Activated CD8-positive, alpha-beta T cell treated with anti-CD3 and anti-CD28 coated beads, Interleukin-2, amount 10 ng/mL, durations not matched to agents 7 days and 5 days (primary cell): Measurements from ENCODE around the gene CDIPT. TPM values are rescaled to one million over a fixed set of nuclear protein-coding genes. Genes with fewer than 3 reads are reported as not detected.

ENCODE experiments used
- ATAC-seq: fragments of 150-1000 bp; cut with Tn5 transposase; one replicate; pipeline ENCODE4 v1.10.0; 2021; ENCODE audit warnings: moderate library complexity
- CTCF ChIA-PET: fragments of 350-600 bp; sonication (Branson Sonifier 250); formaldehyde crosslinking; loops from one replicate; lab custom pipeline; 2021; ENCODE audit warnings: antibody characterized with exemption; lab: Charles Lee
- POLR2A ChIA-PET: fragments of 350-600 bp; sonication (Branson Sonifier 250); formaldehyde crosslinking; loops from one replicate; lab custom pipeline; 2021; ENCODE audit warnings: antibody characterized with exemption; lab: Charles Lee
- DNase-seq: peaks from one replicate; pipeline ENCODE4 v3.0.0-alpha.2; 2020
- H3K27ac Mint-ChIP-seq: one replicate; pipeline ENCODE4 v1.8.0; 2021; ENCODE audit warnings: mild to moderate bottlenecking, mixed read lengths
- H3K27me3 Mint-ChIP-seq: one replicate; pipeline ENCODE4 v1.8.0; 2021; ENCODE audit warnings: low read depth, mixed read lengths
- H3K36me3 Mint-ChIP-seq: one replicate; pipeline ENCODE4 v1.8.0; 2021; ENCODE audit warnings: low read depth, mixed read lengths
- H3K4me1 Mint-ChIP-seq: one replicate; pipeline ENCODE4 v1.8.0; 2021; ENCODE audit warnings: low read depth, mixed read lengths
- H3K4me3 Mint-ChIP-seq: one replicate; pipeline ENCODE4 v1.8.0; 2021; ENCODE audit warnings: mild to moderate bottlenecking, mixed read lengths
- H3K9me3 Mint-ChIP-seq: one replicate; pipeline ENCODE4 v1.8.0; 2022; ENCODE audit warnings: mixed read lengths; ENCODE audit not compliant: insufficient read depth
- total RNA-seq, 2 experiments: library from RNA; stranded (reverse); gene quantifications; one replicate each; pipeline ENCODE4 v1.2.3, GENCODE V29; 2021

The CDIPT gene
- total RNA-seq, 2 experiments from 2014 or later = 51.1 to 53.2 TPM

- no peak overlapping the region for H3K27ac Mint-ChIP-seq
- H3K36me3 Mint-ChIP-seq = peaks cover 2% of the 10 kb centered on the region
- peaks cover 10% of the 10 kb centered on the region for H3K27me3 Mint-ChIP-seq
- H3K4me1 Mint-ChIP-seq = peaks cover 12% of the 10 kb centered on the region
- DNase-seq (no peak), ATAC-seq (no peak)
- CTCF ChIA-PET = no interaction called here
- POLR2A ChIA-PET = no interaction called here
- H3K9me3 Mint-ChIP-seq = no peaks in the 10 kb centered on the region
- no peak overlapping the region for H3K4me3 Mint-ChIP-seq
These were observed 40.6 kb upstream of the CDIPT start for GRCh38 chr16:29903590-29903989.

- POLR2A ChIA-PET = no interaction called here
- Mint-ChIP-seq H3K4me1 (peaks cover 12% of the 10 kb centered on the region), H3K4me3 (peak overlapping the region; percentile 12), H3K27me3 (peaks cover 24% of the 10 kb centered on the region), H3K36me3 (no peaks in the 10 kb centered on the region), H3K27ac (no peak overlapping the region), H3K9me3 (no peaks in the 10 kb centered on the region)
- no peak for DNase-seq
- CTCF ChIA-PET = interaction anchor here (1.2 to 3.1 kb wide), 2 partner anchors 25 to 201 kb away, joined by 4 to 10 read pairs; partner anchors contain the start of gene KCTD13
- ATAC-seq = no peak
These were observed 38.5 kb upstream of the CDIPT start for GRCh38 chr16:29901607-29901945.

DNA sequence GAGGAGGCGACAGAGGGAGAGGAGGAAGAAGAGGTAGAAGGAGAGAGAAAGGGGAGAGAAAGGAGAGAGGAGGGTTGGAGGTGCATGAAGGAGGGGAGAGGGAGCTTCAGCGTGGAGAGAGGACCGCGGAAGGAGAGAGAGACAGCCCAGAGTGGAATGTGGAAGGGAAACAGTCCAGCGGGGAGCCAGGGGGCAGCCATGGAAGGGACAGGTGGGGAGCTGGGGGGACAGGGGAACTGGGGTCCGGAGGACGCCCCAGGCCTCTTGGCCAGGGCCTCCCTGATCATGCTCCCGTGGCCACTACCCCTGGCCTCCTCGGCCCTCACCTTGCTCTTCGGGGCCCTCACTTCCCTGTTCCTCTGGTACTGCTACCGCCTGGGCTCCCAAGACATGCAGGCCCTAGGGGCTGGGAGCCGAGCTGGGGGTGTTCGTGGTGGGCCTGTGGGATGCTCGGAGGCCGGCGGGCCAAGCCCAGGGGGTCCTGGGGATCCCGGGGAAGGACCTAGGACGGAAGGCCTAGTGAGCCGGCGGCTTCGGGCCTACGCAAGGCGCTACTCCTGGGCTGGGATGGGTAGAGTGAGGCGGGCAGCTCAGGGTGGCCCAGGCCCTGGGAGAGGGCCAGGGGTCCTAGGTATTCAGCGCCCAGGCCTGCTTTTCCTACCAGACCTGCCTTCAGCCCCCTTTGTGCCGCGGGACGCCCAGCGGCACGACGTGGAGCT lies 38.0 kb upstream of the CDIPT start:
- no peak for DNase-seq
- Mint-ChIP-seq H3K9me3 (no peaks in the 10 kb centered on the region), H3K27ac (no peak overlapping the region), H3K4me3 (peak overlapping the region; percentile 67), H3K36me3 (no peaks in the 10 kb centered on the region), H3K27me3 (peaks cover 24% of the 10 kb centered on the region), H3K4me1 (peaks cover 12% of the 10 kb centered on the region)
- ChIA-PET POLR2A (no interaction called here), CTCF (interaction anchor here (3.1 kb wide), 1 partner anchor 200 kb away, joined by 10 read pairs; no protein-coding TSS in a partner anchor)
- no peak for ATAC-seq

DNA sequence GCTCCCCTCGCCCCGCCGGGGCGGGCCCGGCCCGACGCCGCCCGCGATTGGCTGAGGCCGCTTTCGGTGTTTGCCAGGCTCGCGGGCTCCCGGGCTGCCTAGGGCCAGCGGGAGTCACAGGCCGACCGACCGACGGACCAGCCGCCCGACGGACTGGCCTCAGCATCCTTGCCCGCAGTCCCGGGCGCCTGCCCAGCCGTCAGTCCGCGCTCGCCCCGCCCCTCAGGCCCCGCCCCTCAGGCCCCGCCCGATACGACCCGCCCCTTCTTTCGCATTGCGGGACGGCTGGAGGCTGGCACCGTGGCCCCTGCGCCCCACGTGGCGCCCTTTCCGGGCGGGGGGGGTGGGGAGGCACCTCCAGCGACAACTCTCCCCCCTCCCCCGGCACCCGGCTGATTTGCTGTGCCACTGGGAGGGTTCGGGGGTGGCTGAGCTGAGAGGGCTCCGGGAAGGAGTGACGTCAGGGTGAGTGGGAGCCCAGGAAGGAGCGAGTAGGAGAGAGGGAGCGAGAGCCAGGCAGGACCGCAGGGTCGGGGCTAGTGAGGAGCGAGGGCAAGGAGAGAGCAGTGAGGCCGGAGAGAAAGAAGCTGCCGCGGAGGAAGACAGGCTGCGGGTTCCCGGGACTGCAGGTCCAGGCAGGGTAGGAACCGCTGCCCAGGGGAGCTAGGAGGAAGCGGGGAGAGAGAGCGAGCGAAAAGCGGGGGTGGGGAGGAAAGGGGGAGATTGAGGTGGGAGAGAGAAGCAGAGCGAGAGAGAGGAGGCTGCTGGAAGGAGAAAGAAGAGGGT lies 37.3 kb upstream of the CDIPT start, which contains the start of gene ASPHD1:
Gene ASPHD1 (plus strand): TSS at position 387 of the 786 bp plus-strand sequence. CDS start 484 bp downstream, outside the sequence.
- POLR2A ChIA-PET = interaction anchor here (1.0 kb wide), 1 partner anchor 26 kb away, joined by 7 read pairs; the partner anchor contains the start of gene KCTD13
- peak within 1 kb of the TSS; percentile 67 for H3K4me3 Mint-ChIP-seq
- CTCF ChIA-PET = interaction anchor here (0.7 to 3.1 kb wide), 4 partner anchors 9 to 199 kb away, joined by 3 to 10 read pairs (median 4); partner anchors contain the start of gene TAOK2
- peaks cover 12% of the 10 kb centered on the region for H3K4me1 Mint-ChIP-seq
- peaks cover 24% of the 10 kb centered on the region for H3K27me3 Mint-ChIP-seq
- no peak within 1 kb of the TSS for H3K27ac Mint-ChIP-seq
- H3K36me3 Mint-ChIP-seq = no peaks in the 10 kb centered on the region
- peak; percentile 88 for ATAC-seq
- H3K9me3 Mint-ChIP-seq = no peaks in the 10 kb centered on the region
- DNase-seq = no peak

DNA sequence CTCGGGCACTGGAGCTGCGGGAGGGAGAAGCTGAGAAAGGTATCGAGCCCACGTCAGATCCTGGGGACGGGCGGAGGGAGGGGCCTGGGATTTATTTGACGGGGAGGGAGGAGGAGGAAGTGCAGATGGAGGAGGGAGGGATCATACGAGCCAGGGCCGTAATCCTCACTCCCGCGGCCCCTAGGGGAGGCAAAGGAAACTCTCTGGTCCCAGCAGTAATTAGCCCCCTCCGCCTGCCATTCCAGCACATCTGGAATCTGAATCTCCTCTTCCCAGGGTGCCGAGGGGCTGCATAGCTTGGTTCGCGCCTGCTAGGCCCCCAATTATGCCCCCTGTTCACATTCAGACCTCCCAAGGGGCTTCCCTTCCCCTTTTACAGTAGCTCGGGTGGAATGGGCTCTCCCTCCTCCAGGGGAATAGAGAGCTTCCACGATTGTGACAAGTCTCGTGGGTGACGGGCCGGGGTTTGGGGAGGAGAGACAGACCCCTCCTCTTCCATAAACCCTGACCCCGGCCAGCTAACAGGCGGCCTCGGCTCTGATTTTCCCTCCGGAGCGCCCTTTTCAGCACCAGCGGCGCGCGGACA lies 36.6 kb upstream of the CDIPT start, which contains the start of gene SEZ6L2:
Gene SEZ6L2 (minus strand): TSS at position 35 of the 586 bp plus-strand sequence. CDS start 531 bp downstream, outside the sequence.
- DNase-seq = peak; percentile 79
- H3K36me3 Mint-ChIP-seq = no peaks in the 10 kb centered on the region
- H3K27me3 Mint-ChIP-seq = peaks cover 24% of the 10 kb centered on the region
- POLR2A ChIA-PET = interaction anchor here (1.0 kb wide), 1 partner anchor 26 kb away, joined by 7 read pairs; the partner anchor contains the start of gene KCTD13
- H3K9me3 Mint-ChIP-seq = no peaks in the 10 kb centered on the region
- H3K27ac Mint-ChIP-seq = no peak within 1 kb of the TSS
- H3K4me3 Mint-ChIP-seq = peak within 1 kb of the TSS; percentile 67
- CTCF ChIA-PET = interaction anchor here (0.7 to 3.1 kb wide), 4 partner anchors 10 to 199 kb away, joined by 3 to 10 read pairs (median 4); partner anchors contain the start of gene TAOK2
- no peak for ATAC-seq
- peaks cover 12% of the 10 kb centered on the region for H3K4me1 Mint-ChIP-seq

DNA sequence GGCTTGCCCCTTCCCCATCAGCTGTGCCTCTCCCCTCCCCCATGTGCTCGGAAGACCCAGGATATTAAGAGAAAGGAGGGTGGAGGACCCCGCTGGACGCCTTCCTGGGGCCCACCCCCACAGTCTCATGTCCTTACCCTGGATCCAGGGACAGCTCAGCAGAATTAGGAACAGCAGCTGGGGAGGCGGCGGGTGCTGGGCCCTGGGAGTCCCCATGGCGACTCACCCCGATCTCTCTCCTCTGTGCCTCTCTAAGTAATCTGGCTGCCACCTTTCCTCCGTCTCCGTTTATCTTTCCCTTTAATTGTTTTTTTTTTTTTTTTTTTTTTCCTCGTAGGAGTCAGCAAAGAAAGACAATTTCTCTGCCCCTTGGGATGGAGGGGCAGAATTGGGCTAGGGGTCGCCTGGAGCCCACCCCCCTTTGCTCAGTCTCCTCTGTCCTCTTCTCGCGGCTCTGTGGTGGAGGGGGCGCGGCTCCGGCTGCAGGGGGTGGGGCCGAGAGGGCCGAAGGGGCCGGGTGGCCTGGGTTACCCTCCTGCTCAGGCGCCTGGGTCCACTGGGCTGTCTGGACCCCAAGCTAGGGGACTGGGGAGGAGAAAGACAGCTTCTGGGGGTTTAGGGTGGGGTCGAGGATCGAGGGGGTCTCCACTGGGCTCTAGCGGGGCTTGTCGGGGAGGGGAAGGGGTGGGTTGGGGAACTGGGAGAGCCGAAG lies 35.9 kb upstream of the CDIPT start:
- Mint-ChIP-seq H3K9me3 (no peaks in the 10 kb centered on the region), H3K36me3 (no peaks in the 10 kb centered on the region), H3K4me1 (peaks cover 12% of the 10 kb centered on the region)

DNA sequence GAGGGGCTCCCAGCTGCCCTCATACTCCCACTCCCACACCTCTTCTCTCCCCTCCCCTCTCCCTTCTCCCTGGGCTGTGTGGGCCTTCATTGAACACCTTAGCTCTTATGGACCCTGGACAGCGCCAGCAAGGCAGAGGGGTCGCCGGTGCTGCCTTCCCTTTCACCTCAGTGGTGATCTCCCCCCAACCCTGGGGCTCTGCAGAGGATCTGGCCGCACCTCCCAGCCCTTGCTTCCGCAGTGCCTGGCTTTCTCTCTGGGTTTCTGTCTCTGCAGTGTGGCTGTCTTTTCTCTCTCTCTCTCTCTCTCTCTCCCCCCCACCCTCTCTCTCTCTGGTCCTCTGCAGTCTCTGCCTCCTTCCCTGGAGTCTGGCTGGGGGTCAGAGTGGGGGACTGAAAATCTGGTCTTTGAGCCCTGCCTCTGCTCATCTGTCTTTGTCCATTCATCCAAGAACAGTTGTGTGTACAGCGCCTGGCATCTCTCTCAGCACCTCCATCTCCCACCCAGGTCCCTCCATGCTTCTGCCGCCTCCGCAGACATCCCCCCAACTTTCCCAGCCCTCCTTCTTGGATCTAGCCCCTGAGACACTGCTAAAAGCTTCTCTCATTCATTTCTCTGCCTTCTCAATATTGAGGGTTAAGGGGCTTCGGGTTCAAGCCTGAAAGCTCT lies 35.2 kb upstream of the CDIPT start:
- ChIA-PET POLR2A (interaction anchor here (0.6 kb wide), 2 partner anchors 42 to 64 kb away, joined by 3 read pairs; partner anchors contain the start of gene TMEM219), CTCF (no interaction called here)
- no peaks in the 10 kb centered on the region for H3K9me3 Mint-ChIP-seq

More for the DNA sequence above, 35.9 kb upstream of the CDIPT start:
- DNase-seq = no peak
- POLR2A ChIA-PET = interaction anchor here (0.6 kb wide), 2 partner anchors 43 to 63 kb away, joined by 3 read pairs; partner anchors contain the start of gene TMEM219
- Mint-ChIP-seq H3K4me3 (no peak overlapping the region), H3K27me3 (peaks cover 24% of the 10 kb centered on the region), H3K27ac (no peak overlapping the region)
- no peak for ATAC-seq
- CTCF ChIA-PET = interaction anchor here (1.4 to 3.1 kb wide), 2 partner anchors 10 to 198 kb away, joined by 3 to 10 read pairs; no protein-coding TSS in a partner anchor

GRCh38 chr16:29897333-29897732 lies 34.3 kb upstream of the CDIPT start:
- CTCF ChIA-PET = no interaction called here
- Mint-ChIP-seq H3K27me3 (peaks cover 22% of the 10 kb centered on the region), H3K36me3 (no peaks in the 10 kb centered on the region), H3K4me1 (peaks cover 8% of the 10 kb centered on the region), H3K27ac (no peak overlapping the region), H3K4me3 (no peak overlapping the region), H3K9me3 (no peaks in the 10 kb centered on the region)
- DNase-seq (no peak), ATAC-seq (no peak)
- POLR2A ChIA-PET = interaction anchor here (0.7 kb wide), 1 partner anchor 188 kb away, joined by 3 read pairs; no protein-coding TSS in a partner anchor

More for the DNA sequence above, 35.2 kb upstream of the CDIPT start:
- H3K27me3 Mint-ChIP-seq = peaks cover 22% of the 10 kb centered on the region
- DNase-seq (no peak), ATAC-seq (no peak)
- no peaks in the 10 kb centered on the region for H3K36me3 Mint-ChIP-seq
- H3K4me3 Mint-ChIP-seq = peak overlapping the region; percentile 10
- H3K4me1 Mint-ChIP-seq = peaks cover 8% of the 10 kb centered on the region
- H3K27ac Mint-ChIP-seq = no peak overlapping the region

DNA sequence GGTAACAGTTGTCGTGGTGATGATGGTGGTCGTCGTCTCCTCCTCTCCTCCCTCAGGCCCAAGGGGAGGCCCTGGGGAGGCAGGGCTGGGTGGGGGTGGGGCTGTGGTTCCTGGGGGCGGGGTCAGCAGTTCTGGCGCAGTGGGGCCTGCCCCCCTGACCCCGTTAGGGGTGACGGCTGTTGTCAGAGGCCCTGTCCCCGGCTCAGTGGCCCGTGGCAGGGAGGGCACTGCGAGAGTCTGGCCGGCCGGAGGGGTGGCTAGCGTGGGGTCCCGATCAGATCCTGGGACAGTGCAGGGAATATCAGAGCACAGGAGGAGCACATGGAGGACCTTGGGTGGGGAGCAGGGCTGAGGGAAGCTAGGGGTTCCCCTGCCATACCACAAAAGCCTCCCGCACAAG lies 33.8 kb upstream of the CDIPT start:
- H3K27ac Mint-ChIP-seq = no peak overlapping the region
- ChIA-PET POLR2A (interaction anchor here (0.7 kb wide), 1 partner anchor 188 kb away, joined by 3 read pairs; no protein-coding TSS in a partner anchor), CTCF (no interaction called here)
- H3K36me3 Mint-ChIP-seq = no peaks in the 10 kb centered on the region
- H3K9me3 Mint-ChIP-seq = no peaks in the 10 kb centered on the region
- no peak for DNase-seq
- no peak overlapping the region for H3K4me3 Mint-ChIP-seq
- no peak for ATAC-seq
- H3K4me1 Mint-ChIP-seq = peaks cover 8% of the 10 kb centered on the region
- H3K27me3 Mint-ChIP-seq = peaks cover 22% of the 10 kb centered on the region

DNA sequence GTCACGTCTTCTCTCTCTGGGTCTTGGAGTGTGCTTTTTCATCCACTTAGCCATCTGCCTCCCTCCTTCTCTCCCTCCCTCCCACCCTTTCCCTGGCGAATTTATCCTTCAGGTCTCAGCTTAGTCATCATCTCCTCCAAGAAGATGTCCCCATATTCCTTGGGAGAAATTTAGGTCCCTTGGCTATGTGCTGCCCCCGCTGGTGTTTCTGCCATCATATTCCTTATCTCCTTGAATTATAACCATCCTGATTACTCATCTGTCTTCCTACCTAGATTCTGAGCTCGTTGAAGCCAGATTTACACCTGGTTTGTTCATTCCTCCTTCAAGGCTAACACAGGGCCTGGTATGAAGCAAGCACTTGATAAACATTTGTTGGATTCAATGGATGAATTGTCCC lies 31.3 kb upstream of the CDIPT start:
- ATAC-seq = no peak
- H3K4me1 Mint-ChIP-seq = no peaks in the 10 kb centered on the region
- peaks cover 16% of the 10 kb centered on the region for H3K27me3 Mint-ChIP-seq
- DNase-seq = no peak
- H3K4me3 Mint-ChIP-seq = no peak overlapping the region
- POLR2A ChIA-PET = no interaction called here
- H3K9me3 Mint-ChIP-seq = no peaks in the 10 kb centered on the region
- H3K27ac Mint-ChIP-seq = no peak overlapping the region
- no peaks in the 10 kb centered on the region for H3K36me3 Mint-ChIP-seq
- CTCF ChIA-PET = no interaction called here
